ES-I3 (cell line): ENCODE measurements around the gene OOSP1.

Source experiments
- H3K36me3 ChIP-seq: 2 replicates; pipeline ENCODE4 v1.6.1; 2013; ENCODE audit warnings: mild to moderate bottlenecking, low read length, control low read depth, moderate library complexity; ENCODE audit not compliant: insufficient read depth
- H3K4me1 ChIP-seq: 2 replicates; pipeline ENCODE4 v1.6.1; 2013; ENCODE audit warnings: mild to moderate bottlenecking, control low read depth, low read length; ENCODE audit not compliant: insufficient read depth
- H3K9ac ChIP-seq: 2 replicates; pipeline ENCODE4 v1.6.1; 2013; ENCODE audit warnings: low read depth, mild to moderate bottlenecking, low read length, moderate library complexity
- H3K9me3 ChIP-seq: 2 replicates; pipeline ENCODE4 v1.6.1; 2013; ENCODE audit warnings: mild to moderate bottlenecking, low read length, moderate library complexity; ENCODE audit not compliant: control insufficient read depth, insufficient read depth

OOSP1 gene

GRCh38 chr11:59941091-59941490, 2.9 kb downstream of the OOSP1 start:
- Histone ChIP-seq H3K36me3 (no peaks in the 10 kb centered on the region), H3K9me3 (no peaks in the 10 kb centered on the region), H3K9ac (no peak overlapping the region), H3K4me1 (no peaks in the 10 kb centered on the region)

DNA sequence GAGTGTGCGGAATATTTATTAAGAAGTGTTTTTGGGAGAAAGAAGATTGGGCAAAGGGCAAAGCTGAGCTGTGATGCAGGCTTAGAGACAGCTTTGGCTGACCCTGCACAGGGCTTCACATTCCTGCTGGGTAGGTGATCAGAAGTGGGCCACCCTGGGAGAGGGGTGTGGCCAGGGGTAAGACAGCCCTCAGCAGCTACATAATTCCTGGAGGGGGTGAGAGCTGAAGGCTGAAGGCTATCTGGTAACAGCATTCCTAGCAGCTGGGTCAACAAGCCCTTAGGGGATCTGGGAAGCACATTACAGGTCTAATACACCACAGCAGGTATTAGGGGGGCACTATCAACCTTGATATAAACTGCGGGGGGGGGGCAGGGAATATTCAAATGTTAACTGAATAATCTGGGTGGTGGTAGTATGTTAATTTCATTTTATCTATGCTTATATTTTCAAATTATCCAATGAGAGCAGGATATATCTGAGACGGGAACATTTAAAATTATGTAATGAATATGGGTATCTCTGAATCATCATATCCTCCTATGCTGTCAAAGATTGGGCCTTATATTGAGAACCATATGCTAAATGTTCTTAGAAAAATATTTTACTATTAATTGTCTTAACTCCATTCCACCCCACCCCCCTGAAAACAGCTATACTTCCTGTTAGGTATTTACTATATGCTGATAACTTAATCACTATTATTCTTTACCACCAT, 5.9 kb downstream of the OOSP1 start:
- no peaks in the 10 kb centered on the region for H3K4me1 ChIP-seq
- H3K36me3 ChIP-seq = no peaks in the 10 kb centered on the region
- no peaks in the 10 kb centered on the region for H3K9me3 ChIP-seq
- no peak overlapping the region for H3K9ac ChIP-seq

DNA sequence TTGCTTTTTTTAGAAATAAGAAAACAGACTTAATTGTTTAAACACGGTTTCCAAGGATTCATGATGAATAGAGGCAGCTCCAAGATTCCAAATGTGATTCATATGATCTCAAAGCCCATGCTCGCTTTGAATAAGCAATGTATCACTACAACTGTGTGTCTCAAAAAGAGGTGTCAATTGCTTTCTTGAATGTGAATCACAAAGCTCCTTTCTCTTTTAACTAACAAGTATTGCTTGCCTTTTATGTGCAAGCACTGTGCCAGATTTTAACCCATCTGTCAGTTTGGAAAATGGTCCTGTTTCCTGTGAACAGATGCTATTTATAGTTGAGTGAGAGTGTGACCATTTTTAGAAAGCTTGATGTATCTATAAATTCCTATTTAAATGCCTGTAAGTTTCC, 6.5 kb downstream of the OOSP1 start:
- Histone ChIP-seq H3K9ac (no peak overlapping the region), H3K4me1 (no peaks in the 10 kb centered on the region), H3K9me3 (no peaks in the 10 kb centered on the region), H3K36me3 (no peaks in the 10 kb centered on the region)

- Histone ChIP-seq H3K9me3 (no peaks in the 10 kb centered on the region), H3K36me3 (no peaks in the 10 kb centered on the region), H3K9ac (no peak overlapping the region), H3K4me1 (no peaks in the 10 kb centered on the region)
Observed at GRCh38 chr11:59953463-59954218, 15.4 kb downstream of the OOSP1 start.

- no peak overlapping the region for H3K9ac ChIP-seq
- H3K36me3 ChIP-seq = no peaks in the 10 kb centered on the region
- no peaks in the 10 kb centered on the region for H3K4me1 ChIP-seq
- H3K9me3 ChIP-seq = no peaks in the 10 kb centered on the region
Observed at GRCh38 chr11:59954219-59954847, 16.1 kb downstream of the OOSP1 start.

GRCh38 chr11:59957094-59957493, 18.9 kb downstream of the OOSP1 start:
- no peaks in the 10 kb centered on the region for H3K9me3 ChIP-seq
- H3K9ac ChIP-seq = no peak overlapping the region
- H3K4me1 ChIP-seq = no peaks in the 10 kb centered on the region
- H3K36me3 ChIP-seq = no peaks in the 10 kb centered on the region

DNA sequence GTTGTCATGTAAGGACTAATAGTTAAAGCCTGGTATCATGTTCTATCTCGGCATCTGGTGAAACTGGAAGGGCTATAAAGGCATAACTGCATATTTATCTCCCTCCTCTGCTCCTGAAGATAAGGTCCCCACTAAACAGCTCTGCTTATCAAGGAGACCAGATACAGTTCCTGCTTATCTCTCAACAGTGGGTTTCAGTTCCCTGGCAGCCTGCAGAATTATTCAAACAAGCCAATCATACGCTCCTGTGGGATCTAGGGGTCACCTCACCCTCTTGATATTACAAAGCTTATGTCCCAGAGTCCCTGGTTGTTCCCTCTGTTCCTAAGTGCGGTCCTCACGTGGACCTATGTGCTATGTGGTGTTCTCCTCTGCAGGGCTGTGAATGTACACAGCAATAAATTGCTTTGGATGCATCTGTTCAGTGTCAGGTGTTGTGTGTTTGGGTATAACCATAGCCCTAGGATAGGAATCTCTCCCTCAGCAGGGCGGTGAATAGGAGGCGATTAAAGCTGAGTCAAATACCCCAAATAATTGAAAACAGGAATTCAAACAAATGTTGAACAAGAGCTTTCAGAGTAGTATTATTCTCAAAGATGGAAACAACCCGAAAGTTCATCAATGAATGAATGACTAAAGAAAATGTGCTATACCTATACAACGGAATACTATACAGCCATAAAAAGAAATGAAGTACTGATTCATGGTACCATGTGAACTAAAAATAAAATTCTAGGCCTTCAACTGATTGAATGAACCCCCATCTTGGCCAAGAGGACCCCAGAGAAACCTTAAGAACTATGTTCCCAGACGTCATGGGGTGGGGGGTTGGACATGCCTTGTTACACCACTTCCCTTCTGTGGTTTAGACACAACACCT, 22.5 kb downstream of the OOSP1 start:
- H3K9ac ChIP-seq = no peak overlapping the region
- no peaks in the 10 kb centered on the region for H3K4me1 ChIP-seq
- no peaks in the 10 kb centered on the region for H3K36me3 ChIP-seq
- no peaks in the 10 kb centered on the region for H3K9me3 ChIP-seq

DNA sequence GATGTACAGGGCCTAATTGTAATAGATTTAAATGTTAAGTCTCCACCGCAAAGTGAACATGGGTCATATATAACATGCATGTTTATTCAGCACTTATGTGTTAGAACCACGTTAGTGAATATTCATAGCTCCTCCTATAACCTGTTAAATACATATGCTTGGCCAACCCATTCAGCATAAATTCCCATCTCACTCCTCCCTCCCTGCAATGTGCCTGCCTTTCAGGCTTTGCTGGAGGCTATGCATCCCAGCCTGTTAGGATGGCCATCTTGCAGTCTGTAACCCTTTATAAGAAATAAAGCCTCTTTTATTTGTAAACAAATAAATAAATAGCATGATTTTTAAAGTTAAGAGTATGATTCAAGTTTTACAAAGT, 23.9 kb downstream of the OOSP1 start:
- Histone ChIP-seq H3K36me3 (no peaks in the 10 kb centered on the region), H3K9me3 (no peaks in the 10 kb centered on the region), H3K9ac (no peak overlapping the region), H3K4me1 (no peaks in the 10 kb centered on the region)

- Histone ChIP-seq H3K4me1 (no peaks in the 10 kb centered on the region), H3K36me3 (no peaks in the 10 kb centered on the region), H3K9ac (no peak within 1 kb of the TSS), H3K9me3 (no peaks in the 10 kb centered on the region)
Observed at GRCh38 chr11:59963733-59964132, 25.5 kb downstream of the OOSP1 start, which contains the start of gene OOSP4A. Gene OOSP4A, plus strand, starts transcription at chr11:59964033. Its CDS starts 0 bp downstream, at chr11:59964033.

DNA sequence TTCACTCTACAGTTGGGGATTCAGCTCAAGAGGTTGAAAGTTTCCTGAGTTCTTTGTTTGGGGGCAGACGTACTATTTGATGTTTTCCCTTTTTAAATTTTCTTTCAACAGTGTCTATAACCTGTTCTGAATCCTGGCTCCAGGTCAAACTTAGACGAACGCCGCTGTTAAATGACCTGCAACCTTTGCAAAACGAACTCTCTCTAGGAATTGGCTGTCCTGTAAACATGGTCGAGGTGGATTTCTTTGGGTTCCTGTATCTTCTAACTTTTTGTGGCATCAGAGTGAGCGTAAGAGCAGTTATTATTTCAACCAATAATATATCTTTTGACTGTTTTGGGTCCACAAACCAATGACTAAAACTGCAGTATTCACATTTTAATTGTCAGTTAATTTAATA, 27.2 kb downstream of the OOSP1 start:
- Histone ChIP-seq H3K9ac (no peak overlapping the region), H3K4me1 (no peaks in the 10 kb centered on the region), H3K9me3 (no peaks in the 10 kb centered on the region), H3K36me3 (no peaks in the 10 kb centered on the region)

DNA sequence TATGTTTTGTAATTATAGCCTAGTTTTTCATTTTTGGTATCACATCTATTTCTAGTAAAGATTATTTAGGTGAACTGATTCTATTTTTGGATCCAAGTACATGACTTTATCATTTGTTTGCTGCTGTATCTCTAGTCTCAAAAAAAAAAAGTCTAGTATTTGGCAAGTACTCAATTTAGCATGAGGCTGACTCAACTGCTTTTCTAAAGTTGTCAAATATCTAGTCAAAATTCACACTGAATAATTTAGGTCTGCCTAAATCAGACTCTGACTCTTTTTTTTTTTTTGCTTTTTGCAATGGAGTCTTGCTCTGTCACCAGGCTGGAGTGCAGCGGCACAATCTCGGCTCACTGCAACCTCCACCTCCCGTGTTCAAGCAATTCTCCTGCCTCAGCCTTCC, 28.0 kb downstream of the OOSP1 start:
- Histone ChIP-seq H3K36me3 (no peaks in the 10 kb centered on the region), H3K9me3 (no peaks in the 10 kb centered on the region), H3K9ac (no peak overlapping the region), H3K4me1 (no peaks in the 10 kb centered on the region)

GRCh38 chr11:59967677-59968394, 29.6 kb downstream of the OOSP1 start:
- no peak overlapping the region for H3K9ac ChIP-seq
- H3K4me1 ChIP-seq = no peaks in the 10 kb centered on the region
- no peaks in the 10 kb centered on the region for H3K36me3 ChIP-seq
- H3K9me3 ChIP-seq = no peaks in the 10 kb centered on the region

- H3K36me3 ChIP-seq = no peaks in the 10 kb centered on the region
- H3K9ac ChIP-seq = no peak overlapping the region
- no peaks in the 10 kb centered on the region for H3K4me1 ChIP-seq
- no peaks in the 10 kb centered on the region for H3K9me3 ChIP-seq
Observed at GRCh38 chr11:59968395-59968783, 30.2 kb downstream of the OOSP1 start.

DNA sequence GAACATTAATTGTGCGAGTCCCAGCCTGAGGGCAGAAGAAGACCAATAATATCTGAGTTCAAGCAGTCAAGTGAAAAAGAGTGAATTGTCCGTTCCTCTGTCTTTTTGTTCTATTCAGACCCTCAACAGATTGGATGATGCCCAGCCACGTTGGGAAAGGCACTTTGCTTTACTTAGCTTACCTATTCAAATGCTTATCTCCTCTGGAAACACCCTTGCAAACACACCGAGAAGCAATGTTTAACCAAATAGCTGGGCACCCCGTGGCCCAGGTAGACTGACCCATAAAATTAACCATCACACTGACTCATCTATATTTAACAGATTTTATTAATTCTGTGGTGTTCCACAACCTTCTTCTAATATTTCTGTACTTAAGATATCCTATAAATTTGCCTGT, 34.9 kb downstream of the OOSP1 start:
- no peaks in the 10 kb centered on the region for H3K4me1 ChIP-seq
- H3K9me3 ChIP-seq = no peaks in the 10 kb centered on the region
- no peaks in the 10 kb centered on the region for H3K36me3 ChIP-seq
- no peak overlapping the region for H3K9ac ChIP-seq
